ENCODE measurements around the gene RRAGB. TPM values are rescaled to one million over a fixed set of nuclear protein-coding genes. Genes with fewer than 3 reads are reported as not detected.
A peak's percentile ranks its signal among the peaks of the same experiment; 100 is the strongest.
"Not testable (repeated sequence)": the region's sequence is repeated elsewhere in the genome, so short reads cannot be mapped to it uniquely, and the experiment has no call there.

The RRAGB gene
- total RNA-seq, 1 experiment from 2014 or later = 19.3 TPM

- no peaks in the 10 kb centered on the region for H3K27me3 Mint-ChIP-seq (ENCODE audit: unreplicated experiment)
- DNase-seq = no peak
- no peak for TF ChIP-seq CTCF (IDR thresholded peaks at IDR 0.05; ENCODE audit: unreplicated experiment)
- peaks cover 22% of the 10 kb centered on the region for H3K36me3 Mint-ChIP-seq (ENCODE audit: insufficient read depth, unreplicated experiment)
- peak overlapping the region; percentile 84 for H3K4me3 Mint-ChIP-seq (ENCODE audit: low read depth, unreplicated experiment)
- BruUV-seq (replicated peaks) = no TSS peak
- peaks cover 4% of the 10 kb centered on the region for H3K9me3 Mint-ChIP-seq (ENCODE audit: low read depth, unreplicated experiment)
- CTCF ChIA-PET = interaction anchor here (1.2 to 1.4 kb wide), 3 partner anchors 228 to 582 kb away, joined by 3 to 4 read pairs (median 3); no protein-coding TSS in a partner anchor
- intact Hi-C loops (cut with micrococcal nuclease; ENCODE audit: unreplicated experiment) = loop anchor here (1.0 to 10.0 kb wide), 4 partner anchors 190 to 1010 kb away; partner anchors contain the start of gene NBDY
- H3K4me1 Mint-ChIP-seq (ENCODE audit: low read depth, unreplicated experiment) = peaks cover 9% of the 10 kb centered on the region
- peak overlapping the region; percentile 82 for H3K27ac Mint-ChIP-seq (ENCODE audit: unreplicated experiment)
These were observed 612 bp upstream of the RRAGB start for GRCh38 chrX:55716937-55717336.

GRCh38 chrX:55731826-55732225 is 14.3 kb downstream of the RRAGB start:
- CTCF ChIA-PET = no interaction called here
- intact Hi-C loops (cut with micrococcal nuclease; ENCODE audit: unreplicated experiment) = no loop called here
- Mint-ChIP-seq H3K36me3 (ENCODE audit: insufficient read depth, unreplicated experiment) (no peaks in the 10 kb centered on the region), H3K4me3 (ENCODE audit: low read depth, unreplicated experiment) (no peak overlapping the region), H3K9me3 (ENCODE audit: low read depth, unreplicated experiment) (no peaks in the 10 kb centered on the region), H3K4me1 (ENCODE audit: low read depth, unreplicated experiment) (no peaks in the 10 kb centered on the region), H3K27me3 (ENCODE audit: unreplicated experiment) (no peaks in the 10 kb centered on the region), H3K27ac (ENCODE audit: unreplicated experiment) (no peak overlapping the region)
- no TSS peak for BruUV-seq (replicated peaks)
- TF ChIP-seq CTCF (IDR thresholded peaks at IDR 0.05; ENCODE audit: unreplicated experiment) = no peak
- DNase-seq = no peak

DNA sequence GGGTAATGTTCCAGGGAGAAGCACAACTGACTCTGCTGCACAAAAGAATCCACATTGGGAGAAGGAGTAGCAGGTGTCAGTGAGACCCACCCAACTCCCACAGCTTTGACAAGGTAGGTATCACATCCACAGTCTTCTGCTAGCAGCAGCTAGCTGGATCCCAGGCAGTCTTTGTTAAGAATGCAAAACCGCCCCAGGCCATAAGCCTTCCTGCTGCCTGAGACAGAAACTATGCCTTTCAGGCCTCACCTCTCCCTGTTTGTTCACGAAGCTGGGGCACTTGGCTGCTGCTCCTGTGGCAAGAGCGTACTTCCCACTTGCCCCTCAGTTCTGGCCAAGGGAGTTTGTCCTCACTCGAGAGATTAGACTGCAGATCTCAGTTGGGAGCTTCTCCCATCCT is 21.4 kb downstream of the RRAGB start:
- Mint-ChIP-seq H3K27ac (ENCODE audit: unreplicated experiment) (no peak overlapping the region), H3K27me3 (ENCODE audit: unreplicated experiment) (no peaks in the 10 kb centered on the region), H3K4me3 (ENCODE audit: low read depth, unreplicated experiment) (no peak overlapping the region), H3K36me3 (ENCODE audit: insufficient read depth, unreplicated experiment) (no peaks in the 10 kb centered on the region), H3K9me3 (ENCODE audit: low read depth, unreplicated experiment) (no peaks in the 10 kb centered on the region), H3K4me1 (ENCODE audit: low read depth, unreplicated experiment) (no peaks in the 10 kb centered on the region)
- no TSS peak for BruUV-seq (replicated peaks)
- no peak for TF ChIP-seq CTCF (IDR thresholded peaks at IDR 0.05; ENCODE audit: unreplicated experiment)
- intact Hi-C loops (cut with micrococcal nuclease; ENCODE audit: unreplicated experiment) = no loop called here
- DNase-seq = no peak
- CTCF ChIA-PET = no interaction called here

DNA sequence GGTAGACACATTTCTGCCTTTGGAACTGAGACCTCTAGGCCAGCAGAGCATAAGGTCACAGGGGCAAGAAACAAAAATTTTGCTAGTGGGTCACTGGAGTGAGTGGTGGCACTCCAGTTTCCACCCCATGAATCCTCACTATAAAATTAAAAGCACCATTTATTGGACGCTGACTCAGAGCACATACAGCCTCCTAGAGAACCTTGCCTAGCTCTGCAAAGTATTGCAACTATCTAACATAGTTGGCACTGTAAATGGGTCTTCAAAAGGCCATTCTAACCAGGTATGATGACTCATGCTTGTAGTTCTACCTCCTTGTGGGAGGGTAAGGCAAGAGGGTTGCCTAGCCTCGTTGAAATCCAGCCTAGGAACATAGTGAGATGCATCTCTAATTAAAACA is 25.1 kb downstream of the RRAGB start:
- DNase-seq = no peak
- Mint-ChIP-seq H3K9me3 (ENCODE audit: low read depth, unreplicated experiment) (no peaks in the 10 kb centered on the region), H3K36me3 (ENCODE audit: insufficient read depth, unreplicated experiment) (no peaks in the 10 kb centered on the region), H3K27ac (ENCODE audit: unreplicated experiment) (no peak overlapping the region), H3K4me3 (ENCODE audit: low read depth, unreplicated experiment) (no peak overlapping the region), H3K27me3 (ENCODE audit: unreplicated experiment) (no peaks in the 10 kb centered on the region), H3K4me1 (ENCODE audit: low read depth, unreplicated experiment) (no peaks in the 10 kb centered on the region)
- intact Hi-C loops (cut with micrococcal nuclease; ENCODE audit: unreplicated experiment) = no loop called here
- no TSS peak for BruUV-seq (replicated peaks)
- TF ChIP-seq CTCF (IDR thresholded peaks at IDR 0.05; ENCODE audit: unreplicated experiment) = no peak
- CTCF ChIA-PET = no interaction called here

DNA sequence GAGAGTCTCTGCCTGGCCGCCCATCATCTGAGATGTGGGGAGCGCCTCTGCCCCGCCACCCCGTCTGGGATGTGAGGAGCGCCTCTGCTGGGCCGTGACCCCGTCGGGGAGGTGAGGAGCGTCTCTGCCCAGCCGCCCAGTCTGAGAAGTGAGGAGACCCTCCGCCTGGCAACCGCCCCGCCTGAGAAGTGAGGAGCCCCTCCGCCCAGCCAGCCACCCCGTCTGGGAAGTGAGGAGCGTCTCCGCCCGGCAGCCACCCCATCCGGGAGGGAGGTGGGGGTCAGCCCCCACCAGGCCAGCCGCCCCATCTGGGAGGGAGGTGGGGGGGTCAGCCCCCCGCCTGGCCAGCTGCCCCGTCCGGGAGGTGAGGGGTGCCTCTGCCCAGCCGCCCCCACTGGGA is 30.9 kb downstream of the RRAGB start:
- intact Hi-C loops (cut with micrococcal nuclease; ENCODE audit: unreplicated experiment); CTCF ChIA-PET; H3K36me3 Mint-ChIP-seq (ENCODE audit: insufficient read depth, unreplicated experiment); BruUV-seq (replicated peaks); DNase-seq; H3K27me3 Mint-ChIP-seq (ENCODE audit: unreplicated experiment); H3K4me3 Mint-ChIP-seq (ENCODE audit: low read depth, unreplicated experiment); H3K27ac Mint-ChIP-seq (ENCODE audit: unreplicated experiment); H3K9me3 Mint-ChIP-seq (ENCODE audit: low read depth, unreplicated experiment); H3K4me1 Mint-ChIP-seq (ENCODE audit: low read depth, unreplicated experiment): not testable (repeated sequence)
